AML-193 (cell line): ENCODE measurements around the gene RABL6.
"Not testable (repeated sequence)": the region's sequence is repeated elsewhere in the genome, so short reads cannot be mapped to it uniquely, and the experiment has no call there.

ENCODE experiments used
- DNase-seq, 2 experiments: peaks; one replicate each; lab custom pipeline; 2025; lab: John Stamatoyannopoulos, UW

Gene RABL6

DNA sequence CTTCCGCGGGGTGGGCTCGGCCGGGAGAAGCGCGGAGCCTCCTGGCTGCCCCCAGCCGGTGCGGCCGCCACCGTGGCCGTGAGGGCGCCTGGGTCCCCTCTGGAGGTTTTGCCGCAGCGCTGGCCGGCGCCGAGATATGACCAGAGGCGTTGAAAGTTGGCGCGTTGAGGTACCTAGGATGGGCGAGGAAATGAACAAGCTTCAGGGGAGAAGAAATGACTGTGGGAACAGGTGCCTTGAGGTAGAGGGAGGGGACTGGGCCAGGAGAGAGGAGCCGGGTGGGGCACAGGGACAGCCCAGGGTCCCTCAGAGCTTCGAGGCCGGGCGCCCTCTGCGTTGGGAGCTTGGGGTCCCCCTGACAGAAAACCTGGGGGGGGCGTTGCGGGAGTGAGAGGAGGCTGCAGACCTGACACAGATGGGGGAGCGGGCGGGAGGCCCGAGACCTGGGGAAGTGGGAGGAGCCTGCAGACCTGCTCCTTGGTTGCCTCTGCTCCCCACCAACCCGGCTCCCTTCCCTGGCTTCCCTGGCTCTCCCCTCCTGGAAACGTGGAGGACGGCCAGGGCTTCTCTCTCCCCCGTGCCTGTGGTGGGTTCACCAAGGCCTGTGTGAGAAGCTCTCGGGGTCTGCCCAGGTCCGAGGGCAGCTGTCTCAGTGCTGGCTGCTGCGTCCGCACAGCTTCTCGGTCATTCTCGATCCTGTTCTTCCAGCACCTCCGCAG is 14.2 kb downstream of the RABL6 start:
- DNase-seq, result no peak

GRCh38 chr9:136823136-136824046 is 15.6 kb downstream of the RABL6 start:
- DNase-seq, result no peak

- DNase-seq, result no peak
Measured at GRCh38 chr9:136824496-136825225, 16.9 kb downstream of the RABL6 start.

DNA sequence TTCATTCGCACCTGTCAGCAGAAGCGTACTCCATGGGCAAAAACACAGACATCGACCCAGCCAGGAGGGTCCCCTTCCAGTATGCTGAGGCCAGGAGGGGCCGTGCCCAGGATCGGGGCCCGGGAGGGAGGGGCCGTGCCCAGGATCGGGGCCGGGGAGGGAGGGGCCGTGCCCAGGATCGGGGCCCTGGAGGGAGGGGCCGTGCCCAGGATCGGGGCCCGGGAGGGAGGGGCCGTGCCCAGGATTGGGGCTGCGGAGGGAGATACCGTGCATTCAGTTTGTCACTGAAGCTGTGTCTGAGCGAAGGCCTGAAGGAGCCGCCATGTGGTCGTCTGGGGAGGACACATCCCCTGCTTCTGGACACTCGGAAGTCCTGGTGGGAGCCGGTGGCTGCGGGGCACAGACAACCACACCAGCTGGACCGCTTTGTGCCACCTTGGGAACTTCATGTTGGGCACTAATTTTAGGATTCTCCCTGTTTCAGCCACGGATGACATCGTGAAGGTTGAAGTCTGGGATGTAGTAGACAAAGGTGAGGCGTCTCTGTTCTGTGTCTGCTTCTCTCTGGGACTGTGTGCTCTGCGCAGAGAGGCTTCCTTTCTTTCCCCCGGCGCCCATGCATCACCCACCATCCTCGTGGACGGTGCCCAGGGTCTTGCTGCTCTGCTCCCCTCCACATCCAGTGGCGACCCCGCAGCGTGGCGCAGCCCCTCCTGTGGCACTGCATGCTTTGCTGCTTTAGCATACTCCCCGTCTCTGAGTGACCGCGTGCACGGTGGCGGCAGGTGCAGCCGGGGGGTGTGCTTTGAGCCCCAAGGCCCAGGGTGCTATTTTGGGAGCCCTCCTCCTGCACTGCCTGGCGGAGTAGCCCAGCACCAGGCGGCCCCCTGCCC is 17.8 kb downstream of the RABL6 start:
- no peak for DNase-seq

DNA sequence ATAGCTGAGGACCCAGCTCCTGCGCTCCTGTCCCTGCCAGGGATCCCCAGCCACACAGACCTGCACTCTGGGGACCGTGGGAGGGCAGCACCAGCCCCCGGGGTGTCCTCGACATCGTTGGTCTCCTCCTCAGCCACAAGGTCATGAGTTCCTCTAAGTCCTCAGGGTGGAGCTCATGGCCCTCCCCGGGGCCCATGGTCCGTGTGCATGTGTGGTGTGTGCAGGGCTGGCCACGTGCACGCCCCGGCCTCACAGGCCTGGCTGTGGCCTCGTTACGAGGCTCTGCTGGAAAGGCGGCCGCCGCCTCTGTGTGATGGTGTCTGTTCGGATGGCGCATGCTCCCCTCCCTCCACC is 18.4 kb downstream of the RABL6 start:
- DNase-seq, result no peak

DNA sequence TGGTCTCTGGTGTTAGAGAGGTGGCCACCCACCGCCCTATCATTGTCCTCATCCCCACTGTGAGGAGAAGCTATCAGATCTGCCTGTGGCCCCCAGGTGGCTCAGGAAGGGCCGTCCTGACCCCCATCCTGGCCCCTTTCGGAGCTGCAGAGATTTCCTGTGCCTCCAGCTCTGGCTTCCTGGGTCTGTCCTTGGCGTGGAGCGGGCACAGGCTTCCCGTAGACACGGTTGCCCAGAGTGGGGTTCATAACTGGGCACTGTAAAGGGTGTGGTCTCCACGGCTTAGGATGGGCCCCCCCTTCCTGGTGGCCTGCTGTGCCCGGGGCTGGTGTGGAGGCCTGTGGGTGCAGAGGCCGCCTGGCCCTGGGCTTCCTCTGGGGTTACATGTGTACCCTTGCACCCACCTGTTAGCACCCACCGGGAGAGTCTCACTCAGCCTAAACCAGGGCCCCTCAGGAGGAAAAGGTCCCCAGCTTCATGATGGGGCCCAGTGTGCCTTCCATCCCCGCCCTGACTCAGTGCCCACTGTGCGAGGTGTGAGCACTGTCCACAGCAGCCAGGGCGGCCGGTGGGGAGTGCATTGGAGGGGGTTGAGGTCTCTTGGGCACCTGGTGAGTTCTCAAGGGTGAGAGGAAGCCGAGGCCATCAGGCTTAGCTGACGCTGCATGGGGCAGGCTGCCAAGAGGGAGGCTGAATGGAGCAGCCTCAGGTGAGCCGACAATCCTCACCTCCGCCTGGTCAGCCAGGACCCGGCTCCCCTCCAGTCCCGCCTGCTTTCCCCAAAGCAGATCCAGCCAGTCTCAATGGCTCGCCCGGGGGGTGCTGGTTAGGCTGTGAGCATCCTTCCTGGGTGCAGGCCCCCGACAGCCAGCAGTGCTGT is 19.2 kb downstream of the RABL6 start:
- no peak for DNase-seq

DNA sequence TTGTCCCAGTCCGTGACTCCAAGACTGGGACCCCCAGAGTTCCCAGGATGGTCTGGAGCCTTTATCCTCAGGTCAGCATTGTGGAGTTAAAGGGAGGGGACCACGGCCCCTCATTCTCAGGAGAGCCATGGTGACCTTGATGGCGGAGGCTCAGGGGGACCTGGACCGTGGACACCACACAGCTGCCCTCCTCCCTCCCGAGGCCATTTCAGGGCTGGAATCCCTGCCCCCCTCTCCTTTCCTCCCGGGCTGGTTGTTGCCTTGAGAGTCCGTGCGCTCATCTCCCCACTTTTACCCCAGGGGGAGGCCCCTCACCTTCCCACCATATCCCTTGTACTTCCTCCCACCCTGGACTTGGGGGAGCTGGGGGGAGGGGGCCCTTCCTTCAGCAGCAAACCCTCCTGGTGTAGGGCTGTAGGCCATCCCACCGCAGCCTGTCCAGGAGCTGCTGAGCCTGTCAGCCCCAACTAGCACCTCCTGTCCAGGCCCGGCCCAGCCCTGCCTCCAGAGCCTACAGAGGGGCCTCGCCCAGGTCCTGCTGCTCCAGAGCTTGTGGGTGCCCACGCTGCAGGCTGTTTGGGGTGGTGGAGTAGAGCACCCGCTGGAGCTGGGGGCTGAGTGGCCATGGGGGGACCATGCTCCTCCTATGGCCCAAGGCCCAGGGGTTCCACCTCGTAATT is 20.2 kb downstream of the RABL6 start:
- DNase-seq, result no peak

GRCh38 chr9:136828474-136829140 is 20.9 kb downstream of the RABL6 start:
- DNase-seq, result no peak

- no peak for DNase-seq
Measured at GRCh38 chr9:136829412-136829811, 21.7 kb downstream of the RABL6 start.

- DNase-seq, result no peak
Measured at GRCh38 chr9:136829981-136830885, 22.5 kb downstream of the RABL6 start.

- DNase-seq, result no peak
Measured at GRCh38 chr9:136831002-136831719, 23.4 kb downstream of the RABL6 start.

- DNase-seq, result no peak
Measured at GRCh38 chr9:136831720-136832104, 24.0 kb downstream of the RABL6 start.

- no peak for DNase-seq
Measured at GRCh38 chr9:136832581-136832980, 24.8 kb downstream of the RABL6 start.

DNA sequence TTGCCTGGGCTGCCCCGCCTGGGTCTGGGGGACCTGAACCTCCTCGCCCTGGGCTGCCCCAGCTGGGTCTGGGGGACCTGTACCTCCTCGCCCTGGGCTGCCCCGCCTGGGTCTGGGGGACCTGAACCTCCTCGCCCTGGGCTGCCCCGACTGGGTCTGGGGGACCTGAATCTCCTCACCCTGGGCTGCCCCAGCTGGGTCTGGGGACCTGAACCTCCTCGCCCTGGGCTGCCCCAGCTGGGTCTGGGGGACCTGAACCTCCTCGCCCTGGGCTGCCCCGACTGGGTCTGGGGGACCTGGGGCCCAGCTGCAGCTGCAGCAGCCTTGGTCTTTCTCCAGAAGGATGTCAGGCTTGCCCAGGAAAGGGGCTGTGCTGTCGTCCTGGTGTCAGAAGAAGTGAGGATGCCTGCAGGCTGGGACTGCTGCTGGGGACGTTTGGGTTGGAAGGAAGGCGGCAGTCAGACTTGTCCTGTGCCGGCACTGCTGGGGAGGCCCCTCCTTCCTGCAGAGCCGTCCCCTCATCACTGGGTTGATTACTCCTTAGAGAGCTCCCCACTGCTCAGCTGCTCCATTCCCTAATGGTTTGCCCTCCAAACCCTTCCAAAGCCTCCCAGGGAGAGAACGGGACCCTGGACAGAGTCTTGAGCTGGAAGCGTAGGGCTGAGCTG is 25.8 kb downstream of the RABL6 start:
- DNase-seq, result not testable (repeated sequence)

GRCh38 chr9:136835162-136835931 is 27.6 kb downstream of the RABL6 start:
- no peak for DNase-seq
